Islet precursor cell (in vitro differentiated cells): Measurements from ENCODE around the gene MTMR11.

ENCODE experiments used
- DNase-seq: peaks from one replicate; pipeline ENCODE4 v3.0.0-alpha.2; 2018

MTMR11 gene

GRCh38 chr1:149936992-149937705 is 470 bp upstream of the MTMR11 start:
- peak; percentile 94 for DNase-seq

- no peak for DNase-seq
These were observed 2.3 kb downstream of the MTMR11 start for GRCh38 chr1:149934356-149934755.

- no peak for DNase-seq
These were observed 3.5 kb downstream of the MTMR11 start for GRCh38 chr1:149933208-149933607.

- DNase-seq, result no peak
These were observed 4.2 kb downstream of the MTMR11 start for GRCh38 chr1:149932474-149932873.

DNA sequence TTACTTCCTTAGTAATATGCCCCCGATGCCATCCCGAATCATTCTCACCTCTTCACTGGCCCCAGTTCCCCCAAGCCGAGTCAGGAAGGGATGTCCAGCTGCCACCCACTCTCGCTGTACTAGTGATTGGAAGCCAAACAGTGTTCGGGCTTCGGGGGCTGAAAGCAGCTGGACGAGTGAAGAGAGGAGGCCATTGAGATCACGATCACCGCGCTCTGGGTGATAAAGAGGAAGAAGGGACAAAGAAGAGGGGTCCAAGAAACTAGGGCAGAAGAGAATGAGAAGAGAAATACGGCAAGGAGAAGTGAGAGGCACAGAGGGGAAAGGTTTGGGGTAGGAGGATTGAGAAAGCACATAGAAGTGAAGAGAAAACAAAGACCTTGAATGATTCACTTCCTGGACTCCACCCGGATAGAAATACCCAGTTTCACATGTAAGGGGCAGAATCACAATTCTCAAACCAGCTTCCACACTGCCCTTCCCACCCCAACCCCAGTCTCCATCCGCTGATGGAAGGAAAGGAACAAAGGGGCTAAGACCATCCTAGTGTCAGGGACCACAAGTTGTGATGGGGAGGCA is 5.4 kb downstream of the MTMR11 start:
- no peak for DNase-seq

DNA sequence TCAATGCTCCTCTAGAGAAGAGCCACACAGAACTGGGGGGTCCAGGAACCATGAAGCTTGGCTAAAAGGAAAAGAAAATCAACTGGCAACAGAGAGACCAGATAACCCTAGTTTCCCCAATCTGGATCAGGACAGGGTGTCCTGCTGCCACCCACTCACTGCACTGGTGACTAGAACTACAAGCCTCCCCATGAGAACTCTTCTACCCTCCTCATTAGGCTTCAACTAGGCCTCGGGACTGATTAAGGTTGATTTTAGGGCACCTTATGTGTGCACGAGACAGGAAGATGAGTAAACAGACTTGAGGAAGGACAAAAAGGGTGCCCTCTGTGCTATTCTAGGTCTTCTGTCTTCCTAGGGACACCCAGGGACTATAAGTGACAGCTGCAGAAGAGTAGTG is 6.8 kb downstream of the MTMR11 start:
- no peak for DNase-seq

- no peak for DNase-seq
These were observed 8.3 kb downstream of the MTMR11 start for GRCh38 chr1:149928401-149928724.

GRCh38 chr1:149927563-149928400 is 8.9 kb downstream of the MTMR11 start, which contains the start of gene SF3B4:
SF3B4 (minus strand) TSS chr1:149927803; CDS start chr1:149927759, 44 bp downstream.
- DNase-seq, result peak; percentile 97

- no peak for DNase-seq
These were observed 9.6 kb downstream of the MTMR11 start for GRCh38 chr1:149927056-149927562.

GRCh38 chr1:149926296-149926695 is 10.4 kb downstream of the MTMR11 start:
- no peak for DNase-seq

GRCh38 chr1:149925751-149926150 is 10.9 kb downstream of the MTMR11 start:
- no peak for DNase-seq

- no peak for DNase-seq
These were observed 11.3 kb downstream of the MTMR11 start for GRCh38 chr1:149925345-149925744.

DNA sequence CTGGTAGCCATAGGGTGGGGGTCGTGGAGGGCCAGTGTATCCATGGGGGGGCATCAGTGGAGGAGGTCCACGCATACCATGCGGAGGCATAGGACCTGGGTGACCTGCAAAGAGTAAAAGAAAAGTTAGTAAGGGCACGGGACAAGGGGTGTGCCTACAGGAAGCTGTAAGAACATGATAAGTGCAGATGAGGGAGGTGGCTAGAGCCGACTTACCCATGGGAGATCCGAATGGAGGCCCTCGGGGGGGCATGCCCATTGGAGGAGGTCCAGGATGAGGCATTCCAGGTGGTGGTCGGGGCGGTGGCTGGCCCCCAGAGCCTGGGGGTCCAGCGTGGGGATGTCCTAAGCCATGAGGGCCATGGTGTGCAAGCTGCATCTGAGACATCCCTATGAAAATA is 13.1 kb downstream of the MTMR11 start:
- no peak for DNase-seq

- DNase-seq, result peak; percentile 91
These were observed 19.0 kb downstream of the MTMR11 start, which contains the start of gene SV2A for GRCh38 chr1:149917571-149918144. SV2A (minus strand) TSS chr1:149917844; CDS start chr1:149913840, 4,004 bp downstream.

GRCh38 chr1:149916898-149917252 is 19.8 kb downstream of the MTMR11 start:
- no peak for DNase-seq

GRCh38 chr1:149916193-149916897 is 20.3 kb downstream of the MTMR11 start:
- no peak for DNase-seq

- no peak for DNase-seq
These were observed 21.1 kb downstream of the MTMR11 start for GRCh38 chr1:149915429-149916192.

DNA sequence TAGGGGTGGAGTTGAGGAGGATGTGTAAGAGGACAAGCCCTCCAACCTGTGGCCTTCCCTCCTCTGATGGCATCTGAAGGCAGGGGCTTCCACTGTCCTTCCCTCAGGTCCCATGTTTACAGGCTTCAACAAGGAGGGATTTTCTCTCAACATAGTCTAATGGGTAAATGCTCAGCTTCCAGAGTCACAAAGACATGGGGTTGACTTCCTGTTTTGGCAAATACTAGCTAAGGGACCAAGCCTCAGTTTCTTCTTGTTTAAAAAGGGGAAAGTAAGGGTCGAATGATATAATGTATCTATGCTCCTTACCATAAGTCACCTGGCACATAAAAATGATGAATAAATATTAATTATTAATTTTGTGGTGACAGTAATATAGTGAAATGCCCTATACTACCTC is 22.1 kb downstream of the MTMR11 start:
- DNase-seq, result no peak

DNA sequence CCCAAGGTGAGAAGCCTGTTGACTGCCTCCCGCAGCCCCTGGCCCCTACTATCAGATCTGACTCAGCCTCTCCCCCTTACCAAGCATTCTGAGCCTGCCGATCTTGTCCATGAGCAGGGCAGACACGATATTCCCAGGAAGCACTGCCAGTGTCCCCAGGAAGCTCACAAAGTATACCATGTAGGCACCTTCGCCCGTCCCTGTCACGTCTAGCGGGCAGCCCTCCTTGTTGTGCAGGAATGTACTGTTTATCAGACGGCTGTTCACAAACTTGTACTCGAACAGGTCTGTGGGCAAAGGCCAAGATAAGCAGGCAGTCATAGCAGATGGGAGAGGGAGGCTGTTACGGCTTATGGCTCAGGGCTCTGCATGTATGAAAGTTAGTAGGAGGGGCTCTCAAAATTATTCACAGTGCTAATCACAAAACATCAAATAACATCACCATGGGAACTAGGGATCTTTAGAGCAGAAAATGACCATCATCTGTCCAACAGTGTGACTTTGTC is 30.1 kb downstream of the MTMR11 start:
- no peak for DNase-seq

GRCh38 chr1:149903836-149904491 is 32.7 kb downstream of the MTMR11 start:
- no peak for DNase-seq
